OCI-LY7 (cell line): ENCODE data around the gene SEMA4D. TPM values are rescaled to one million over a fixed set of nuclear protein-coding genes. Genes with fewer than 3 reads are reported as not detected.
A peak's percentile ranks its signal among the peaks of the same experiment; 100 is the strongest.

Source experiments
- BruUV-seq: library from RNA; stranded (reverse); fragments of 400-500 nt; replicated peaks from 2 replicates; lab custom pipeline; 2021; lab: Mats Ljungman, UMichigan
- CTCF ChIA-PET: fragments of 300-600 bp; sonication (Branson Sonifier 250); formaldehyde crosslinking; loops from one replicate; lab custom pipeline; 2022; ENCODE audit warnings: antibody characterized with exemption; ENCODE audit not compliant: unreplicated experiment; lab: Charles Lee
- POLR2A ChIA-PET: fragments of 300-600 bp; sonication (Branson Sonifier 250); formaldehyde crosslinking; loops from one replicate; lab custom pipeline; 2022; ENCODE audit warnings: antibody characterized with exemption; lab: Charles Lee
- DNase-seq: peaks from one replicate; pipeline ENCODE4 v3.0.0-alpha.2; 2015; ENCODE audit warnings: low spot score
- H2AFZ ChIP-seq: fragments of 200-600 bp; sonication (generic), shearing (Covaris generic); 2 replicates; pipeline ENCODE4 v1.6.1; 2014; ENCODE audit warnings: mild to moderate bottlenecking, antibody characterized with exemption, low read length, moderate library complexity
- H3K27ac ChIP-seq: fragments of 200-600 bp; sonication (generic); 2 replicates; pipeline ENCODE4 v1.5.1; 2014; ENCODE audit warnings: mixed run types, low read depth, mild to moderate bottlenecking, moderate library complexity, low read length, inconsistent platforms; ENCODE audit not compliant: poor library complexity, severe bottlenecking
- H3K36me3 ChIP-seq: fragments of 200-600 bp; sonication (generic); 2 replicates; pipeline ENCODE4 v1.6.1; 2014; ENCODE audit warnings: mild to moderate bottlenecking, antibody characterized with exemption, low read length, moderate library complexity, mixed read lengths; ENCODE audit not compliant: insufficient read depth
- H3K4me1 ChIP-seq: fragments of 200-600 bp; sonication (generic); 2 replicates; pipeline ENCODE4 v1.5.1; 2014; ENCODE audit warnings: mild to moderate bottlenecking, low read length; ENCODE audit not compliant: insufficient read depth, poor library complexity, severe bottlenecking
- H3K4me2 ChIP-seq: fragments of 200-600 bp; sonication (generic); 2 replicates; pipeline ENCODE4 v1.6.1; 2014; ENCODE audit warnings: mild to moderate bottlenecking, low read length
- H3K4me3 ChIP-seq: fragments of 200-600 bp; sonication (generic); 2 replicates; pipeline ENCODE4 v1.5.1; 2014; ENCODE audit warnings: mild to moderate bottlenecking, low read depth, low read length; ENCODE audit not compliant: poor library complexity, severe bottlenecking
- H3K79me2 ChIP-seq: fragments of 200-600 bp; sonication (generic); 2 replicates; pipeline ENCODE4 v1.6.1; 2016; ENCODE audit warnings: low read depth, mild to moderate bottlenecking, low read length, moderate library complexity, mixed read lengths; ENCODE audit not compliant: insufficient read depth
- H3K9me2 ChIP-seq: fragments of 200-600 bp; sonication (generic); 2 replicates; pipeline ENCODE4 v1.6.1; 2016; ENCODE audit warnings: mild to moderate bottlenecking, low read length, mixed read lengths; ENCODE audit not compliant: insufficient read depth
- H3K9me3 ChIP-seq: fragments of 200-600 bp; sonication (generic); 2 replicates; pipeline ENCODE4 v1.6.1; 2014; ENCODE audit warnings: mild to moderate bottlenecking, mixed run types, low read length, mixed read lengths
- H4K20me1 ChIP-seq: fragments of 200-600 bp; sonication (generic); 2 replicates; pipeline ENCODE4 v1.6.1; 2014; ENCODE audit warnings: mild to moderate bottlenecking, antibody characterized with exemption, low read length, moderate library complexity, mixed read lengths; ENCODE audit not compliant: insufficient read depth
- CTCF ChIP-seq: fragments of 200-600 bp; sonication (generic); conservative IDR thresholded peaks from 2 replicates; pipeline ENCODE4 v1.5.1; 2014; ENCODE audit warnings: mild to moderate bottlenecking, antibody characterized with exemption, low read length, moderate library complexity, mixed read lengths
- EZH2phosphoT487 ChIP-seq: fragments of 200-600 bp; sonication (generic); IDR thresholded peaks from 2 replicates; pipeline ENCODE4 v1.6.1; 2018; ENCODE audit warnings: low read depth, borderline replicate concordance, mild to moderate bottlenecking, mixed run types, antibody characterized with exemption, low read length, moderate library complexity, mixed read lengths
- intact Hi-C: fragments of 100-400 bp; cut with micrococcal nuclease; formaldehyde crosslinking; loops from one replicate; pipeline ENCODE4 v1.10.0; 2022; ENCODE audit not compliant: unreplicated experiment
- total RNA-seq, 2 experiments: library from RNA; depleted of rRNA in 1 of 2; stranded (reverse); fragments of >200 nt in 1 of 2; shearing (Covaris generic) in 1 of 2; gene quantifications; 2 replicates each; pipeline ENCODE4 v1.2.3, GENCODE V29; 2014 to 2022

SEMA4D gene
- total RNA-seq, 2 experiments from 2014 or later, result 28.5 to 60.5 TPM

- Histone ChIP-seq H2AFZ (peak overlapping the region; percentile 64; the same call in 1 of the 2 replicates), H3K4me1 (peaks cover 56% of the 10 kb centered on the region), H3K79me2 (no peaks in the 10 kb centered on the region), H3K27ac (no peak overlapping the region), H4K20me1 (no peaks in the 10 kb centered on the region), H3K36me3 (no peaks in the 10 kb centered on the region), H3K9me3 (no peaks in the 10 kb centered on the region), H3K4me2 (peak overlapping the region; percentile 7), H3K9me2 (no peaks in the 10 kb centered on the region), H3K4me3 (no peak overlapping the region)
- intact Hi-C loops, result no loop called here
- no peak for TF ChIP-seq EZH2phosphoT487
- TF ChIP-seq CTCF, result no peak
- DNase-seq, result peak; percentile 53
- POLR2A ChIA-PET, result interaction anchor here (0.7 to 1.6 kb wide), 5 partner anchors 9 to 30 kb away, joined by 3 to 4 read pairs (median 3); no protein-coding TSS in a partner anchor
- BruUV-seq, result no TSS peak
- CTCF ChIA-PET, result no interaction called here
Observed at GRCh38 chr9:89518466-89519365, 20.8 kb upstream of the SEMA4D start.

- TF ChIP-seq CTCF (no peak), EZH2phosphoT487 (no peak)
- Histone ChIP-seq H3K9me2 (no peaks in the 10 kb centered on the region), H3K4me3 (no peak overlapping the region), H3K9me3 (no peaks in the 10 kb centered on the region), H3K4me2 (no peak overlapping the region), H3K27ac (no peak overlapping the region), H3K79me2 (no peaks in the 10 kb centered on the region), H4K20me1 (no peaks in the 10 kb centered on the region), H3K4me1 (peaks cover 36% of the 10 kb centered on the region), H2AFZ (no peak overlapping the region), H3K36me3 (no peaks in the 10 kb centered on the region)
- BruUV-seq, result no TSS peak
- POLR2A ChIA-PET, result no interaction called here
- intact Hi-C loops, result no loop called here
- CTCF ChIA-PET, result no interaction called here
- DNase-seq, result no peak
Observed at GRCh38 chr9:89515416-89515815, 17.5 kb upstream of the SEMA4D start.

- H3K9me2 ChIP-seq, result no peaks in the 10 kb centered on the region
- H4K20me1 ChIP-seq, result no peaks in the 10 kb centered on the region
- POLR2A ChIA-PET, result interaction anchor here (0.6 kb wide), 1 partner anchor 45 kb away, joined by 3 read pairs; no protein-coding TSS in a partner anchor
- BruUV-seq, result no TSS peak
- TF ChIP-seq CTCF (no peak), EZH2phosphoT487 (no peak)
- H3K9me3 ChIP-seq, result no peaks in the 10 kb centered on the region
- H3K79me2 ChIP-seq, result no peaks in the 10 kb centered on the region
- H3K4me1 ChIP-seq, result peaks cover 32% of the 10 kb centered on the region
- no peak overlapping the region for H3K4me3 ChIP-seq
- no peaks in the 10 kb centered on the region for H3K36me3 ChIP-seq
- no peak overlapping the region for H3K27ac ChIP-seq
- intact Hi-C loops, result no loop called here
- H2AFZ ChIP-seq, result no peak overlapping the region
- H3K4me2 ChIP-seq, result no peak overlapping the region
- no peak for DNase-seq
- CTCF ChIA-PET, result no interaction called here
Observed at GRCh38 chr9:89514956-89515355, 17.0 kb upstream of the SEMA4D start.
